Right kidney (tissue), 9 donors: ENCODE measurements around the gene ATOH1.

Experiments
- DNase-seq: peaks from one replicate; pipeline ENCODE4 v3.0.0-alpha.2; 2016
- long read RNA-seq, 8 donors: transcript quantifications; one replicate each; lab custom pipeline, GENCODE V29; 2026

Gene ATOH1
- long read RNA-seq, donor 1, partial matches to known transcripts: 0 of 1 reads
- long read RNA-seq, donor 1, other reads (novel, unspliced or antisense): 0 of 1 reads
- long read RNA-seq, donor 2: 0 reads
- long read RNA-seq, donor 3: 0 reads
- long read RNA-seq, donor 4: 0 reads
- long read RNA-seq, donor 5: 0 reads
- long read RNA-seq, donor 6, partial matches to known transcripts: 0 of 1 reads
- long read RNA-seq, donor 6, other reads (novel, unspliced or antisense): 0 of 1 reads
- long read RNA-seq, donor 7: 0 reads
- long read RNA-seq, donor 8: 0 reads

GRCh38 chr4:93828332-93828994 is at the start of gene ATOH1:
Gene ATOH1, plus strand, starts transcription at chr4:93828753. Its CDS starts 174 bp downstream, at chr4:93828927.
- DNase-seq: peak; percentile 69

- DNase-seq: no peak
These were observed 49.3 kb upstream of the ATOH1 start for GRCh38 chr4:93779228-93779627.

- DNase-seq: no peak
These were observed 48.5 kb upstream of the ATOH1 start for GRCh38 chr4:93780080-93780479.

- no peak for DNase-seq
These were observed 47.4 kb upstream of the ATOH1 start for GRCh38 chr4:93781198-93781597.

GRCh38 chr4:93786149-93786548 is 42.4 kb upstream of the ATOH1 start:
- DNase-seq: no peak

GRCh38 chr4:93788712-93789111 is 39.8 kb upstream of the ATOH1 start:
- DNase-seq: no peak

GRCh38 chr4:93791570-93792195 is 36.9 kb upstream of the ATOH1 start:
- DNase-seq: peak; percentile 15

GRCh38 chr4:93802045-93802444 is 26.5 kb upstream of the ATOH1 start:
- DNase-seq: no peak

GRCh38 chr4:93809773-93810172 is 18.8 kb upstream of the ATOH1 start:
- DNase-seq: no peak

- no peak for DNase-seq
These were observed 18.1 kb upstream of the ATOH1 start for GRCh38 chr4:93810340-93810992.

- no peak for DNase-seq
These were observed 15.5 kb upstream of the ATOH1 start for GRCh38 chr4:93813092-93813491.

GRCh38 chr4:93814141-93814540 is 14.4 kb upstream of the ATOH1 start:
- DNase-seq: no peak

GRCh38 chr4:93814722-93815121 is 13.8 kb upstream of the ATOH1 start:
- no peak for DNase-seq

- no peak for DNase-seq
These were observed 2.9 kb upstream of the ATOH1 start for GRCh38 chr4:93825551-93826216.

GRCh38 chr4:93827272-93827947 is 1.1 kb upstream of the ATOH1 start:
- peak; percentile 21 for DNase-seq

- DNase-seq: peak; percentile 69
These were observed 654 bp downstream of the ATOH1 start for GRCh38 chr4:93828995-93829819.

- DNase-seq: peak; percentile 66
These were observed 1.5 kb downstream of the ATOH1 start for GRCh38 chr4:93829820-93830687.

- DNase-seq: peak; percentile 57
These were observed 3.4 kb downstream of the ATOH1 start for GRCh38 chr4:93831716-93832496.
